ENCODE measurements around the gene TBC1D12.
A peak's percentile ranks its signal among the peaks of the same experiment; 100 is the strongest.
"Not testable (repeated sequence)": the region's sequence is repeated elsewhere in the genome, so short reads cannot be mapped to it uniquely, and the experiment has no call there.

TBC1D12 gene

DNA sequence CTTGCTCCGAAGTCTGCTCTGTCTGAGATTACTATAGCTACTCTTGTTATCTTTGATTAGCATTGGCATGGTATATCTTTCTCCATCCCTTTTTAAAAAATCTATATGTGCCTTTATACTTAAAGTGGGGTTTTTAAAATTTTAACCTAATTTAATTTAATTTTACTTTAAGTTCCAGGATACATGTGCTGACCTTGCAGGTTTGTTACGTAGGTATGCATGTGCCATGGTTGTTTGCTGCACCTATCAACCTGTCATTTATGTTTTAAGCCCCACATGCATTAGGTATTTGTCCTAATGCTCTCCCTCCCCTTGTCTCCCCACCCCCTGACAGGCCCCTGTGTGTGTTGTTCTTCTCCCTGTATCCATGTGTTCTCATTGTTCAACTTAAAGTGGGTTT is 54.6 kb downstream of the TBC1D12 start:
- no peak for DNase-seq (ENCODE audit: low read depth in 2 of 2)

DNA sequence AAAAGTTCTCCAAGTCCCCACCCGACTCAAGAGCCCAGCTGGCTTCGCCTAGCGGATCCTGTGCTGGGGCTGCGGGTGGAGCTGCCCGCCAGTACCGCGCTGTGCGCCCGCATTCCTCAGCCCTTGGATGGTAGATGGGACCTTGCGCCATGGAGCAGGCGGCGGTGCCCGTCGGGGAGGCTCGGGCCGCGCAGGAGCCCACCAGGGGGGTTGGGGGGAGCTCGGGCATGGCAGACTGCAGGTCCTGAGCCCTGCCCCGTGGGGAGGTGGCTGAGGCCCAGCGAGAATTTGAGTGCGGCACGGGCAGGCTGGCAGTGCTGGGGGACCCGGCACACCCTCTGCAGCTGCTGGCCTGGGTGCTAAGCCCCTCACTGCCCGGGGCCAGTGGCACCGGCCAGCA is 57.0 kb downstream of the TBC1D12 start:
- no peak for DNase-seq (ENCODE audit: low read depth in 2 of 2)

DNA sequence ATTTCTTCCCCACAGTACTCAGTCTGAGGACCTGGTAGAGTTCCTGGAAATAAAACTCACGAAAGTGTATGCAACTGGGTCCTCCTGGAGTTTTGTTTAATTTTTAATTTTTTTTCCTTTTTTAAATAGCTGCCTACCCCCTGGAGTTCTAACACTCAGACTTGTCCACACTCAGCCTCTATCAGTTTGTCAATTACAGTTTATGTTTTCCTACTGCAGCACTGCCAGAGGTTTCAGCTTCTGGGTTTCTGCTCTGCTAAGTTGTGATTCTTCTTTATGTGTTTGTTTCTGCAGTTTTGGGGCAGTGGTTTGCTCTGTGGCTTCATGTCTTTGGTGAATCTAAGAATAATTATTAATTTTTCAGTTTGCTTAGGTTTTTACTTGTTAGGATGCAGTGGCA is 59.2 kb downstream of the TBC1D12 start:
- DNase-seq (ENCODE audit: low read depth in 2 of 2): no peak

DNA sequence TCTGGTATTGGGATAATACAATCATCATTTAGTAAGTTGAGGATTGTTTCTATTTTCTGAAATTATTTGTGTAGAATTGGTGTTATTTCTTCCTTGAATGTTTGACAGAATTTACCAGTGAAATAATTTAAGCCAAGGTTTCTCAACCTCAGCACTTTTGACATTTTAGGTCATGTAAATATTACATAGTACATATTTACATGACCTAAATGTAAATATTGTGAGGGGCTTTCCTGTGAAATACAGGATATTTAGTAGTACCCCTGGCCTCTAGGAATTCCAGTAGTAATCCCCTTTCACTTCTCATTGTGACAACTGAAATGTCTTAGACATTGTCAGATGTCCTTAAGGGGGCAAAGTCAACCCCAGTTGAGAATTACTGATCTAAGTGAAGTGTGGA is 59.8 kb downstream of the TBC1D12 start:
- no peak for DNase-seq (ENCODE audit: low read depth in 2 of 2)

DNA sequence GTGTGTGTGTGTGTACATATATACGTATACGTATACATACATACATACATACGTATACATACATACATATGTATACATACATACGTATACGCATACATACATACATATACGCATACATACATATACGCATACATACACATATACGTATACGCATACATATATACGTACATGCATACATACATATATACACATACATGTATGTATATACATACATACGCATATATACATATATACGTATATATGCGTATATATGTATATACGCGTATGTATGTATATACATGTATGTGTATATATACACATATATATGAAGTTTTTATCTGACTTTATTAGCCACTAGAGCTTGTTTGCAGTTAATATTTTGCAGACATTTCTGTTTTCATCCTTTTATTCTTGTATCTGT is 63.3 kb downstream of the TBC1D12 start:
- DNase-seq (ENCODE audit: low read depth in 2 of 2): no peak

DNA sequence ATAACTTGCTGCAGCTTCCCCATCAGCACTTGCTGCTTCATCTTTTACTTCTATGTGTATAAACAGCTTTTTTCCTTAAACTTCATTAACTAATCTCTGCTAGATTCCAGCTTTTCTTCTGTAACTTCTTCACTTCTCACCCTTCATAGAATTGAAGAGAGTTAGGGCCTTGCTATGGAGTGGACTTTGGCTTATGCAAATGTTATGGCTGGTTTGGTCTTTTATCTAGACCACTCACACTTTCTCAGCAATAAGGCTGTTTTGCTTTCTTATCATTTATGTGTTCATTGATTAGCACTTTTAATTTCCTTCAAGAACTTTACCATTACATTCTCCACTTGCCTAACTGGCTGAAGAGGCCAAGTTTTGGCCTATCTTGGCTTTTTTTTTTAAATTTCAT is 79.1 kb downstream of the TBC1D12 start:
- no peak for DNase-seq (ENCODE audit: low read depth in 2 of 2)

DNA sequence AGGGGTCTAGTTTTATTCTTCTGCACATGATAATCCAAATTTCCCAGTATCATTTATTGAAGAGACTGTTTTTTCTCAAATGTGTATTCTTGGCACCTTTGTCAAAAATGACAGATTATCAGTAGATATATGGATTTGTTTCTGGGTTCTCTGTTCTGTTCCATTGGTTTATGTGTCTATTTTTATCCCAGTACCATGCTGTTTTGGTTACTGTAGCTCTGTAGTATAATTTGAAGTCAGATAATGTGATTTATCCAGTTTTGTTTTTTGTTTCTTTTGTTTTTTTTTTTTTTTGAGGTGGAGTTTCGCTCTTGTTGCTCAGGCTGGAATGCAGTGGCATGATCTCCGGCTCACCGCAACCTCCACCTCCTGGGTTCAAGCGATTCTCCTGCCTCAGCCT is 81.6 kb downstream of the TBC1D12 start:
- no peak for DNase-seq (ENCODE audit: low read depth in 2 of 2)

DNA sequence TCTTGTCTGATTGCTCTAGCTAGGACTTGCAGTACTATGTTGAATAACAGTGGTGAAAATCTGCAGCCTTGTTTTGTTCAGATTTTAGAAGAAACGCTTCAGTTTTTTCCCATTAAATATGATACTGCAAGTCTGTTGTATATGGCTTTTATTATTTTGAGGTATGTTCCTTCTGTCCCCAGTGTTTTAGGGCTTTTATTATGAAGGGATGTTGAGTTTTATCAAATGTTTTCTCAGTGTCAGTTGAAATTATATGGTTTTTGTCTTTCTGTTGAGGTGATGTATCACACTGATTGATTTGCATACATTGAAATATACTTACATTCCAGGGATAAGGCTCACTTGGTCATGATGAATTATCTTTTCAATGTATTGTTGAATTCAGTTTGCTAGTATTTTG is 82.8 kb downstream of the TBC1D12 start:
- DNase-seq (ENCODE audit: low read depth in 2 of 2): no peak

DNA sequence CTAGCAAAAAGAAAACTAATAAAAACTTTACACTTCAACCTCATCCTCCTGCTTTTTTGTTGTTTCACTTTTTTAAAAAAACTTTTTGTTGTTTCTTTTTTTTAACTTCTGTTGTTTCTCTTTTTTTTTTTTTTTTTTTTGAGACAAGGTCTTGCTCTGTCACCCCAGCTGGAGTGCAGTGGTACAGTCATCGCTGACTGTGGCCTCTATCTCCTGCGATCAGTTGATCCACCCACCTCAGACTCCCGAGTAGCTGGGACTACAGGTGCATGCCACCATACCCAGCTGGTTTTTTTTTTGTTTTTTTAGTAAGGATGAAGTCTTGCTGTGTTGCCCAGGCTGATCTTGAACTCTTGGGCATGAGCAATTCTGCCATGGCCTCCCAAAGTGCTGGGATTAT is 85.2 kb downstream of the TBC1D12 start:
- DNase-seq (ENCODE audit: low read depth in 2 of 2): no peak

DNA sequence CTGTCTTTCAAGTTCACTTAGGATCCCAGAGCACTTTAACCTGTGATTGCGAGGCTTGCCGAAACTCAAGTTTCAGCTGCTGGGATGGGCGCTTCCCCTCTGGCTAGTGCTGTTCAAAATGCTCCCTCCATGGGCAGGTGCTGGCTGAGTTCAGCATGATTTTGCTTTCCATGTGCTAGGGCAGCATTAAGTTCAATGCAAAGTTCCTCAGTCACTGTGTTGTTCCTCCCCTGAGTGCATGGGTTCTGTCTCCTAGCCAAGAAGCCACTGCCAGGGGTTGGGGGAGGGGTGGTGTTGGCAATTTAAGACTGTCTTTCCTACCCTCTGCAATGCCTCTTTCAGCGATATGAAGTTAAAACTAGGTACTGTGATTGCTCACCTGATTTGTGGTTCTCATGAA is 86.8 kb downstream of the TBC1D12 start:
- DNase-seq (ENCODE audit: low read depth in 2 of 2): no peak

DNA sequence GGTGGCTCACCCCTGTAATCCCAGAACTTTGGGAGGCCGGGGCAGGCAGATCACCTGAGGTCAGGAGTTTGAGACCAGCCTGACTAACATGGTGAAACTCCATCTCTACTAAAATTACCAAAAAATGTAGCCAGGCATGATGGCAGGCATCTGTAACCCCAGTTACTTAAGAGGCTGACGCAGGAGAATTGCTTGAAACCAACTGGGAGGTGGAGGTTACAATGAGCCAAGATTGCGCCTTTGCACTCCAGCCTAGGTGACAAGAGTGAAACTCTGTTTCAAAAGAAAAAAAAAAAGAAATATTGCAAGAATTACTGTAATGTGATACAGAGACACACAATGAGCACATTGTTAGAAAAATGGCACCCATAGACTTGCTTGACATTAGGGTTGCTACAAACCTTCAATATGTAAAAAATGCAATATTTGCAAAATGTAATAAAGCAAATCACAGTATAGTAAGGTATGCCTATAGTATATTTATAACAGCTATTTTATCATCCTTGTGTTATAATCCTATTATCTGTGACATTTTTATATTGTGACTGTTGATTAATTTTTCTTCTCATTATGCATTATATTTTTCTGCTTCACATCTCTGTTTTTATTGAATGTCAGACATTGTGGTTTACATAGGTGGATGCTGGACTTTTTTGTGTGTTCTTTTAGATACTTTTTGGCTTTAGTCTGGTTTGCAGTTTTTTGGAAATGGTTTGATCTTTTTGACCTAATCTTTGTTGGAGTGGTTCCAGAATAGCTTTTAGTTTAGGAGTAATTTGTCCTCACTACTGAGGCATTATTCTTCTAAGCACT is 87.8 kb downstream of the TBC1D12 start:
- DNase-seq (ENCODE audit: low read depth in 2 of 2): no peak

DNA sequence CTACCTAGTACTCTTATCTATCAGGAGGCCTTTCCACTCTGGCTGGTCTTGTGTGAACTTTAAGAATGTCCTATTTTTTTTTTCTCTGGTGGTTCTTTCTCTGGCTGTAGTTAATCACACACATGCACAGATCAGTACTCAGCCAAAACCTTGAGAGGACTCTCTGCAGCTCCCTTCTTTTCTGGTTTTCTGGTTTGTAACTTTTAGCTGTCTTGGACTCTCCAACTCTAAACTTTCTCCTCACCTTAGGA is 88.4 kb downstream of the TBC1D12 start:
- DNase-seq (ENCODE audit: low read depth in 2 of 2): no peak

DNA sequence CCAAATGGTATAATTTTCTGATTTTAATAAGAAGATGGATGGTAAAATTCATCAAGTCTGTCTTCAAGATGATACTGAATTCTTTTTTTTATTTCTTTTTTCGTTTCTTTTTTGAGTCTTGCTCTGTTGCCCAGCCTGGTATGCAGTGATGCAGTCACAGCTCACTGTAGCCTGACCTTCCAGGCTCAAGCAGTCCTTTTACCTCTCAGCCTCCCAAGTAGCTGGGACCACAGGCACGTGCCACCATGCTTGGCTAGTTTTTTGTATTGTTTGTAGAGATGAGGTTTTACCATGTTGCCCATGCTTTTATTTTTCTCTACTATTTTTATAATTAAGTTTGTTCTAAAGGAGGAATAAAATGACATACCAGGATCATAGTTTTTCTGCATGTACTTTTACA is 91.1 kb downstream of the TBC1D12 start:
- no peak for DNase-seq (ENCODE audit: low read depth in 2 of 2)

DNA sequence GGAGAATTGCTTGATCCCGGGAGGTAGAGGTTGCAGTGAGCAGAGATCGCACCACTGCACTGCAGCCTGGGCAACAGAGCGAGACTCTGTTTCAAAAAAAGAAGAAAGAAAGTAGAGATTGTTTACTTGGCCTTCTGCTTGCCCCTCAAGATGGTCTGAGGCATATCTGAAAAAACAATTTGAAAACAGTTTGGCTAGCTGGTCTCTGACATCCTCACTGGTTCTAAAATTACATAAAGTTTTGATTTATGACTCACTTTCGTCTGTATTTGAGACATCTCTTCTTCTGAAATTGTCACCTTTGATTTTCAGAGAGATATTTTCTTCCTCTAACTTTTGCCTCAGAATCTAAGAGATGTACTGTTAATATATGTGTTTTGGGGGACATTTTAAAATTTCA is 93.7 kb downstream of the TBC1D12 start:
- no peak for DNase-seq (ENCODE audit: low read depth in 2 of 2)

DNA sequence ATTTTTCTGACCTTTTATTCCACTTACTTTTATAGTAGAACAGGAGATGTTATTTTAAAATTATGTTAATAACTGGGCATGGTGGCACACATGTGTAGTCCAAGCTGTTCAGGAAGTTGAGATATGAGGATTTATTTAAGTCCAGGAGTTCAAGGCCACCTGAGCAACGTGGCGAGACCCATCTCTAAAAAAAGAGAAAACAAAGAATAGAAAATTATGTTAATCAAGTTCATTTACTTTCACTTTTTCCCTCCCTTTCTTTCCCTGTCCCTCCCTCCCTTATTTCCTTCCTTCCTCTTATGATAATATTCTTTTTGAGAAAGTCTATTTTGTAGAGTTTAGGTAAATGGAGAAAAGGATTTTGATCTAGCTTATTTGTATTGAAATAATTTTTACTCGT is 94.3 kb downstream of the TBC1D12 start:
- no peak for DNase-seq (ENCODE audit: low read depth in 2 of 2)

DNA sequence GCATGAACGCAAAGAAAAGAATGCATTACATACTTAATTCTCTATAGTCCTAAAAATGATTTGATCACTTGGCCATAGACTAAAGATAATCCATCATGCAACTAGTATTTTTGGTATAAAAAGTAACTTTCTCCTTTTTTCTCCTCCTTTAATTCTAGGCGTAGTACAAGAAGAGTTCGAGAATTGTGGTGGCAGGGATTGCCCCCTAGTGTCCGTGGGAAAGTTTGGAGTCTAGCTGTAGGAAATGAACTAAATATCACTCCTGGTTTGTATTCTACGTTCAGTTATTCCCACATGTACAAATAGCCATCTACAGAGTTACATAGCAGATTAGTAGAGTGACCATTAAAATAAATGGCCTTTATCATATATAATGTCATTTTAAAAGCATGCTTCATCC is 97.7 kb downstream of the TBC1D12 start:
- no peak for DNase-seq (ENCODE audit: low read depth in 2 of 2)

DNA sequence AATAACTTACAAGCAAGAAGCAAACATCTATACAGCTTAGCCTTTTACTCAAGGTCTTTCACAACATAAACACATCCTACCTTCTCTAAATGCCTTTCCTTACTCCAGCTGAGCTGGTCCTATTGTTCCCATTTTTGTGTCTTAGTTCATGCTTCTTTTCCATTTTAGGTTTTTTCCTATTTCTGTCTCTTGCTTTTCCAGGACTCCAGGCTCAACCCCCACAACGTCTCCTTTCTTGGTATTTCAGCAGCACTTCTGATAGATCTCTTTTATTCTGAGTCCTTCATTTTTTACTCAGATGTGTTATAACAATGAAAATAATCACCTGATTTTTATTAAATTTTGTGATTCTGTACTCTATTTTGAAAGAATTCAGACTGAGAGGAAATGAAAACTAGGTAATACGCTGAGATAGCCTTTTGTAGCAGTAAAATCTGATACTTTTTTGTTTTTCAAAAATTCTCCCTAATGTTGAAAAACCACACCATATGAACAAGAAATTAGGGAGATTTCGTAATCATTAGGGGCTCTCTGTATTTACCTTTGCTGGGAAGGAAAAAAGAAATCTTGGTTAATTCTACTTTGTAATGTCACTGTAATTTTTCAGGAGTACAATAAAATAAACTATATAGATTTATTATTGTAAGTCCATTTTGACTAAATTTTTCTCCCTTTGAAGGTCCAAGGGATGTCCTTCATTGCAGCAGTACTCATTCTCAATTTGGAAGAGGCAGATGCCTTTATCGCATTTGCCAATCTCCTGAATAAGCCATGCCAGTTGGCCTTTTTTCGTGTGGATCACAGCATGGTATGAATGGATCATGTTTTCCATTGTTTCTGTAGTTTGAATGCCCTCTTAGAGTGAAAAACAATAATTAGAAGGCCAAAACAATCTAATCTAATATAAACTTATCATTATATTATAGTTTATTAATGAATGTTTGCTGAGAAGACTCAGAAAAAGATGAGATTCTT is 119.2 kb downstream of the TBC1D12 start:
- DNase-seq (ENCODE audit: low read depth in 2 of 2): no peak

DNA sequence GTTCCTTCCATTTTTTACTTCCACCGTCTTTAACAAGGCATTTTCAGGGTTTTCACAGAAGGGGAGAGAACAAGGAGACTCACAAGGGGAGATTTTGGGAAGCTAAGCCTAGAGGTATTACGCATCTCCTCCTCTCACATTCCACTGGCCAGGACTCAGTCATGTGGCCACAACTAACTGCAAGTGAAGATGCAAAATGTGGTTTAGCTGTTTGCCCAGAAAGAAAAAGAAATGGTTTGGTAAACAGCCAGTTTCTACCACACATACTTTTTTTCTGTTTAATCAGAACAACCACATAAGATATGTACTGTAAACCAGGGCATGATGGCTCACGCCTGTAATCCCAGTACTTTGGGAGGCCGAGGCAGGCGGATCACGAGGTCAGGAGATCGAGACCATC is 121.8 kb downstream of the TBC1D12 start:
- no peak for DNase-seq (ENCODE audit: low read depth in 2 of 2)

DNA sequence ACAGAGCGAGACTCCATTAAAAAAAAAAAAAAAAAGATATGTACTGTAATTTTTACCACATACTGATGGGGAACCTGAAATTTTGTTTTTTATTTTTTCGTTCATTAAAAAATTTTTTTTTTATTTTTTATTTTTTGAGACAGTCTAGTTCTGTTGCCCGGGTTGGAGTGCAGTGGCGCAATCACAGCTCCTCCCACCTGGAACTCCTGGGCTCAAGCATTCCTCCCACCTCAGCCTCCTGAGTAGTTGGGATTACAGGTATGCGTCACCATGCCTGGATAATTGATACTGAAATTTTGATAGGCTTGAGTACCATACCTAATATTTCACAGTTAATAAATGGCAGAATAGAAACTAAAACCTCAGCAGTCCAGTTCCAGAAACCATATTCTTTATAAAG is 122.4 kb downstream of the TBC1D12 start:
- DNase-seq (ENCODE audit: low read depth in 2 of 2): no peak

DNA sequence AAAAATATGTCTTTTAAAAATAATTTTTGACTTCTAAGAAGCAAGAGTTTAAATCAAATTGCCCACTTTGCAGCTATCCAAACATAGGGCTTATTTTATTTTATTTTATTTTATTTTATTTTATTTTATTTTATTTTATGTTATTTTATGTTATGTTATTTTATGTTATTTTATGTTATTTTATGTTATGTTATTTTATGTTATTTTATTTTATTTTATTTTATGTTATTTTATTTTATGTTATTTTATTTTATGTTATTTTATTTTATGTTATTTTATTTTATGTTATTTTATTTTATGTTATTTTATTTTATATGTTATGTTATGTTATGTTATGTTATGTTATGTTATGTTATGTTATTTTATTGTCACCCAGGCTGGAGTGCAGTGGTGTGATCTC is 129.2 kb downstream of the TBC1D12 start:
- DNase-seq (ENCODE audit: low read depth in 2 of 2): not testable (repeated sequence)

DNA sequence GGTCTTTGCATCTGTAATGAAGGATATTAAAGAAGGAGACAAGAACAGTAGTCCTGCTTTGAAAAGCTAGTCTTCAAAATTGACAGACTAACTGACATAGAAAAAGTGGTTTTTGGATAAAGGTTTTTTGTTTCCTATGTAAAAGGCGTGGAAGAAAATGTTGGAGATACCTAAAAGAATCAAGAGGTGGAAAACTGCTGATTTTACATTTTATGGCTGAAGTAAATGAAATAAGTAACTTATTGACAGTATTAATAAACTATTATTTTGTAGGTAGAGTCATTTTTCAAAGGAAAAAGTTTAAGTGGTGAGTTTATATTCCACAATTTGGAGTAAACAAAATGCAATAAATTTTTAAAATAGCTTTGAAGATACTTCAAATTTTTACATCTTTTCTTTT is 130.7 kb downstream of the TBC1D12 start:
- DNase-seq (ENCODE audit: low read depth in 2 of 2): no peak

DNA sequence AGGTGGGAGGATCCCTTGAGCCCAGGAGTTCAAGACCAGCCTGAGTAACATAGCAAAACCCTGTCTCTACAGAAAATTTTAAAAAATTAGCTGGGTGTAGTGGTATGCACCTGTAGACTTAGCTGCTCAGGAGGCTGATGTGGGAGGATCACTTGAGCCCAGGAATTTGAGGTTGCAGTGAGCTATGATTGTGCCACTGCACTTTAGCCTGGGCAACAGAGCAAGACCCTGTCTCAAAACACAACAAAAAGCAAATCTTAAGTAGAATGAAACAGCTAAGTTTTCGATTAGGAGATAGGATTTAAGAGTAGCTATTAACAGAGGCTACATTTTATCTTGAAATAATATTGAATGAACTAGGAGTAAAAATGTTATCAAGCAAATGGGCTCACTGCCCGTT is 139.9 kb downstream of the TBC1D12 start:
- not testable (repeated sequence) for DNase-seq (ENCODE audit: low read depth in 2 of 2)

DNA sequence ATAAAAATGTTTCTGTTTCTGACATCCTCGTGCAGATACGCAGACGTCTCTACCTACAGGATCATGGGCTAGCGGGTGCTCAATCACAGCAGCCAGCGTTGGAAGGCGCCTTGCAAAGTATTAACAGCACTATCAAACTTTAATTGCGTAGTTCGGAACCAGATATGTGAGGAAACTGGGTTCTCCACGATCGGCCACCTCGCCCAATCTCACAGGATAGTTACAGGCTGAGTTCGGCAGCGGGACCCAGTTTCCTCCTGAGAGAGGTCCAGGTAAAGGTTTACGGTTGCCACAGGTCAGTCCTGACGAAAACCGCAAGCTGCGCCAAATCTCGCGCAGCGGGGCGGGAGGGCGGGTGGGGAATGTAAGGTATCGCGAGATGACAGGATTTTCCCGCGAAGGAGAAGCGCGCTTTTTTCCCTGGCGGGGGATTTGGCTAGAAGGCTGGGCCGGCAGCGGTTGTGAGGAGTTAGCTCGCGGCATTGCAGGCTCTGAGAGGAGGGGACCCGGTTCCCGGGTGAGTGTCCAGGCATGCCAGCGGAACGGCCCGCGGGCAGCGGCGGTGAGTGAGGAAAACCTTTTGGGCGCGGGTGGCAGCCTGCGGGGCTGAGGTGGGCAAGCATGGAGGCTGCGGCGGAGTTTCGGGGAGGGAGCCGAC is 143.2 kb downstream of the TBC1D12 start, which contains the start of gene HELLS:
Gene HELLS (plus strand): TSS at position 398 of the 658 bp plus-strand sequence. CDS start 134 bp downstream, at position 532.
- DNase-seq (ENCODE audit: low read depth in 2 of 2): peak; percentile 23 to 48
